Body of pancreas (tissue), 4 donors: ENCODE measurements around the gene JPH3.

Experiments
- CTCF ChIP-seq, 7 experiments: fragments of 450-650 bp in 4 of 7; fragments of 200-600 bp in 3 of 7; sonication (generic) in 3 of 7; IDR thresholded peaks; one replicate each; pipeline ENCODE4 v1.5.1; 2016 to 2019; ENCODE audit warnings: antibody characterized with exemption in 7 of 7
- POLR2A ChIP-seq, 3 donors: fragments of 450-650 bp; IDR thresholded peaks; one replicate each; pipeline ENCODE4 v1.6.1; 2016; ENCODE audit warnings: antibody characterized with exemption in 3 of 3, mild to moderate bottlenecking in 2 of 3

- TF ChIP-seq CTCF (IDR thresholded peaks at IDR 0.05) (no peak), POLR2A (IDR thresholded peaks at IDR 0.05) (no peak)
Measured at GRCh38 chr16:87558682-87559081, 43.6 kb upstream of the JPH3 start.
